Glomerular visceral epithelial cell (primary cell): ENCODE results near the gene RAD23A.
A peak's percentile ranks its signal among the peaks of the same experiment; 100 is the strongest.
"Not testable (repeated sequence)": the region's sequence is repeated elsewhere in the genome, so short reads cannot be mapped to it uniquely, and the experiment has no call there.

Source experiments
- DNase-seq: peaks from one replicate; pipeline ENCODE4 v3.0.0-alpha.2; 2016; ENCODE audit errors: extremely low spot score

The RAD23A gene

DNA sequence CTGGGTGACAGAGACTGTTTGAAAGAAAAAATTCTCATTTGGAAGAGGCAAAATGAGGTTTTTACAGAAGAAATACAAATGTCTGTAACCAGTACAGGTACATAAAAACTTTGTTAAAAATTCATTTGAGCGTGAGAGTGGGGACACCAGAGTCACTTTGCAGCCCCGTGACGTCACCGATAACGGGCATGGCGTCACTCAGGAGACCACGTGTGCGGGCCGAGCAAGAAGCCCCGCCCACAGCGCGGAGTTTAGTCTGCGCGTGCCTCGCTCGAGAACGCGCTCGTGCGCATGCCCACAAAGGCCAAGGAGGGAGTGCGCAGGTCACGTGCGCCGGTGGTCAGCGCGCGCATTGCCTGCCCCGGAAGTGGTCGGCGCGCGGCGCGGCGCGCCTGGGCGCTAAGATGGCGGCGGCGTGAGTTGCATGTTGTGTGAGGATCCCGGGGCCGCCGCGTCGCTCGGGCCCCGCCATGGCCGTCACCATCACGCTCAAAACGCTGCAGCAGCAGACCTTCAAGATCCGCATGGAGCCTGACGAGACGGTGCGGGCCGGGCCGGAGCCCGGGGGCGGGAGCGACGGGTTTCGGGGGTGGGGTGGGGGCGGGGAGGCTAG, at the start of gene RAD23A:
RAD23A (plus strand) TSS at position 384 of the 613 bp plus-strand sequence; CDS start at position 471, 87 bp downstream.
- peak; percentile 99 for DNase-seq

DNA sequence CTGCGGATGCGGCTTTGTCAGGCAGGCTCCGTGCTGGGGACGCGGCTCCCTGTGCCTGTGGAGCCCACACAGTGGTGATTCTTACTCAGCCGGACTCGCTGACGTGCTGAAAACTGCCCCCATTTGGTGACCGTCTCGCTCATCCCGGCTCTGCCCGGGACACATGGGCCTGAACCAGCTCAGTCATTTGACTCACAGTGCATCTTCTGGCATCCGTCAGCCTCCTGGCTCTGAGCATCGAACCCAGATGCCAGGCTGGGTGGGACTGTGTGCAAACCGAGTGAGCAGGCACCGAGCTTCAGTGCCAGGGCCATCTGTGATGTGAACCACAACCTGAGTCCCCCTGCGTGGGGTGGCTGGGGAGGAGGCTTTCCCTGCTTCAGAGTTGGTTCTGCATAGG, 49.2 kb upstream of the RAD23A start:
- DNase-seq = no peak

DNA sequence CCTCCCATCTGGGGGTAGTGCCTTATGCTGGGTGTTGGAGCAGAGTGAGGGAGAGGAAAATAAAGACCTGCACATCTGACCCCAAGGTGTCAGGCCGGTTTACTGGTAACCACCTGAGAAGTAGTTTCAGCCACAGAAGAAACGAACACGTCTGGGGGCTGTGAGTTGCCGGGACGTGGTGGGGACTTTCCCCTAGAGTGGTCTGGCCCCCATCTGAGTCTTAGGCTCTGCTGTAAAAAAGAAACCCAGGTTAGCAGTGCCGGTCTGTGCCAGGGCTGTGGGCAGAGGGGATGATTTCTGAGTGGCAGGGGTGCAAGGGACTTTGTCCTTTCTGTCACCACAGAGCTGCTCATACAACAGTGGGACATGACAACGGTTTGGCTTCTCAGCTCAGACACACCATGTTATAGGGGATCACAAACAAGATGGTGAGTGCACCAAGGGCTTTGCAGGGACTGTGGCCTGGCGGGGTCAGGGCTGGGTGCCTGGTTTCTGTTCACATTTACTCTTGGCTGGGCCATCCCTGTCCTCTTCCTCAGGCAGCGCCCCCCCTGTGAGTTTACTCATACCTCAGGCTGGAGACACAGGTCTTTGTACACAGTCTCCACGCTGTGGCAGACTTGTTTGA, 45.7 kb upstream of the RAD23A start:
- no peak for DNase-seq

DNA sequence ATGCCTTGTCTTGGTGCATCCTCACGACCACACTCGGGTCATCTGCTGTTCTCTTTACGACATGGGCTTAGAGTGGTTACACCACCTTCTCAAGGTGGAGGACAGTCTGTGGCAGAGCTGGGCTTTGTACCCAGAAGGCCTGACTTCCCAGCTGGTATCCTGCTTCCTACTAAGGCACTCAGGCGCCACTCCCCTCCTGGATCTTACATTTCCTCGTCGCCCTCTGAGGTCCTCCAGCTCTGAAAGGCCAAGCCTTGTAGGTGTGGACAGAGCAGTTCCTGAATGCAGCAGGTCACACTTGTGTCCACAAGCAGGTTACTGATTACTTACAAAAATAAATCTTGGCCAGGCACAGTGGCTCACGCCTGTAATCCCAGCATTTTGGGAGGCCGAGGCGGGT, 38.5 kb upstream of the RAD23A start:
- DNase-seq = no peak

DNA sequence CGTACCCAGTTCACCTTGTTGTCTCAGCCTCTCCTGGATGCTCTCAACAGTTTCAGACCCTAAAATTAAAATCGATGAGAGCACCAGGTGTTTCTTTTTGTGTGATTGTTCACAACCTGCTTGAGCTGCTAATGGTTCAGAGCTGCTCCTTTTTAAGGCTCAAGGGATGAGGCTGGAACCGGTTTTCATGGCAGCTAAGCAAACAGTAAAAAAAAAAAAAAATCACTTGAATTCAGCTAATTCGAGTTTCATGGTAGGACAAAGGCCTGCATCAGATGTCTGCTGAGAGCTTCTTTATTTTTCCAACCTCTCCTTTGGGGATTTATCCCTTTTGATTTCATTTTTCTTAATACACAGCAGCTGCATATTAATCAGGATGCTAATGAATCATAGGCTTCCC, 33.1 kb upstream of the RAD23A start:
- DNase-seq = no peak

DNA sequence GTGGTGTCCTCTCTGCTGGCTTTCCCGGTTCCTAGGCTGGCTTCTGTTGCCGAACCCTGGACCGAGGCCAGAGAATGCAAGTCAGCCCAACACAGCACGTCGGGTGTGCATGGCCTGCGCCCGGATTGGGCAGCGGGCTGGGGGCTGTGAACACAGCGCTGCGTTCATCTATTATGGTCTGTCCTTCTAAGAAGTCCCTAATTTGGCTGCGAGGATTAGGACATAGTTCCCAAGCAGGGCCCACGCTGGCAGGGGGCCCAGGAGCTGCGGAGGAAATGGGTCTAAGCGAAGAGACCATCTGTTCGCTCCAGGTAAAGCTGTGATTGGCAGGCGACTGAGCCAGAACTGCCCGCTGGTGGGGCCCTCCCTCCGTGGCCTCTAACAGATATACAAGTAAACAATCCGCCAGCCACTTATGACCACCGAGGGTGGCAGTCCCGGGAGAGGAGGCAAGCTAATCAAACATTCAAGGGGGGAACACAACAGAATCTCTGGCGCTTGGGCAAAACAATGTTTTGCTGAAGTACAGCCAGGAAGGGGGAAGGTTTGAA, 32.6 kb upstream of the RAD23A start:
- no peak for DNase-seq

DNA sequence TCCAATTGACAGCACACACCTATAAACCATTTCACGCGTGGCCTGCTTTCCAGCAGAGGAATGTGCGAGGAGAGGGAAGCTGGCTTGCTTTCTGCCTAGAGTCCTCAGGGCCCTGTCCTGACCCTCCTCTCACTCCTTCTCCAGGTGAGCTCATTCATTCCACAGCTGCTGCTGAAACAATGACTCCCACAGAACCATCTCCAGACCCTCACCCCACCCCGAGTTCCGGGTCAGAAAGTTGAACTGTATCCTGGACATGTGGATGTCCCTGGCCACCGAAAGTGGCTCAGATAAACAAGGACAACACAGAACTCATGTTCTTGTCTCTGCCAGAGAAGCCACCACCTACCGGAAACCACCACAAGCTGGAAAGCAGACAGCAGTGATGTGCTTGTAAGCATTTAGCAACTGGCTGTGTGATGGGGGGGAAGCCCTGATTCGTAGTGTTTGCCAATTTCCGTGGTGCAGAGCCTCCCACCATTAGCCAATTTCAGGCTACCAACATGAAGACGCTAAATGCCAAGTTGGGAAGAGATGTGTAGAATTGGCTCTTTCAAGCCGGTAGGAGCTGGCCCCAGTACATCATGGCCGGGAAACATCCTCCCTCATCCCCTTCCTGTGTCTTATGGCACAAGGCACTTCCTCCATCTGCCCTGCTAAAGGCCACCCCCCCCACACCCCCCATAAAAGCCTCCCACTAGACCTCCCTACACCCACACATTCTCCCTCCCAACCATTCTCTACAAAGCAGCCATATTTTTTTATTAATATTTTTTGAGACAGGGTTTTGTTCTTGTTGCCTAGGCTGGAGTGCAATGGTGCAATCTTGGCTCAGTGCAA, 31.6 kb upstream of the RAD23A start:
- no peak for DNase-seq

DNA sequence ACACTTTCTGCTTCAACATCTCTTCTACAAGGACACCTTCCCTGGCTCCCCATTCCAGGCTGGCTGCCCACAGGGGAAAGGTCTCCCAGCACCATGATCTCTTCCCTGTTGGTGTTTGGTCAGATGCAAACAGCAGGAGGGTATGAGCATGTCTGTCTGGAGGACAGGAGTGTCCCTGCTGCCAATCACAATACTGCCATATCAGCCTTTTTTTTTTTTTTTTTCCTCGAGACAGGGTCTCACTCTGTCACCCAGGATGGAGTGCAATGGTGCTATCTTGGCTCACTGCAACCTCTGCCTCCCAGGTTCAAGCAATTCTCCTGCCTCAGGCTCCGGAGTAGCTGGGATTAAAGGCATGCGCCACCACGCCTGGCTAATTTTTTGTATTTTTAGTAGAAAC, 29.8 kb upstream of the RAD23A start:
- not testable (repeated sequence) for DNase-seq

DNA sequence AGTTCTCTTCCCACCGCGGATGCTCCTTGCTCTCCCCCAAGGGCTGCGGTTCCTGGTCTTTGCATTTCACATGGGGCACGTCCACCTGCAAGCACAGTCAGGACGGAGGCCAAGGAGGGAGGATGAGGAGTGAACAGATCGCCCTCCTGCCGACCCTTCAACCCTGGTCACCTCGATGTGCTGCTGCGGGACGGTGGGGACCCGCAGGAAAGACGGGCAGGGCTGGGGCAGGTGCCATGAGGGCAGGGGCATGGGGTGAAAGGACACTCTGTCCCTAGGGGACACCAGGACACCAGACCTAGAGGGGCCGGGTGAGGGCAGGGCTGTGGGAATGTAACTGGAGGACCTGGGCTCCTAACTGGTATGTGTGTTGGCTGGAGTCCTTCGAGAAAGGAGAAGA, 27.4 kb upstream of the RAD23A start:
- DNase-seq = no peak

DNA sequence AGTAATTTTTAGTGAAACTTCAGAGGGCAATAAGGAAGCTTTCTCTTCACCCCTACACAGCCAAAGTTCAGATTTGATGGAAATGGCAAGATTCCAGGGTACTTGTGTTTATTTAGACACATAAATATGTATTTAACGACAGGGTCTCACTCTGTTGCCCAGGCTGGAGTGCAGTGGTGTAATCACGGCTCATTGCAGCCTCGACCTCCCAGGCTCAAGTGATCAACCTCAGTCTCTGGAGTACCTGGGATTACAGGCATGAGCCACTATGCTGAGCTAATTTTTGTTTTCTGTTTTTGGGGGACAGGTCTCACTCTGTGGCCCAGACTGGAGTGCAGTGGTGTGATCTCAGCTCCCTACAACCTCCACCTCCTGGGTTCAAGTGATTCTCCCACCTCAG, 24.6 kb upstream of the RAD23A start:
- no peak for DNase-seq

DNA sequence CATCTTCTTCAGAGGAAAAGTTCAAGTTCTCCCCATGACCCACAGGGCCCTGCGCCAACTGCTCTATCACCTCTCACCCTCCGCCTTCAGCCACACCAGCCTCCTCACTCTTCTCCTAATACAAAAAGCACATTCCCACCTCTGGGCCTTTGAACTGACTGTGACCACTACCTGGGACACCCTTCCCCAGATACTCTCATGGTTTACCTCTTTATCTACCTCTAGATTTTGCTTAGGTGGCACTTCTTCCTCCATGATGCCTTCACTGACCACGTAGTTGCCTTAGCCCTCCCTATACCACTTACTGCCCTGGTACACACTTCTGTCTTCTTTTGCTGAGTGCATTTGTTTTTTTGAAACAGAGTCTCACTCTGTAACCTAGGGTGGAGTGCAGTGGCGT, 22.7 kb upstream of the RAD23A start:
- DNase-seq = no peak

DNA sequence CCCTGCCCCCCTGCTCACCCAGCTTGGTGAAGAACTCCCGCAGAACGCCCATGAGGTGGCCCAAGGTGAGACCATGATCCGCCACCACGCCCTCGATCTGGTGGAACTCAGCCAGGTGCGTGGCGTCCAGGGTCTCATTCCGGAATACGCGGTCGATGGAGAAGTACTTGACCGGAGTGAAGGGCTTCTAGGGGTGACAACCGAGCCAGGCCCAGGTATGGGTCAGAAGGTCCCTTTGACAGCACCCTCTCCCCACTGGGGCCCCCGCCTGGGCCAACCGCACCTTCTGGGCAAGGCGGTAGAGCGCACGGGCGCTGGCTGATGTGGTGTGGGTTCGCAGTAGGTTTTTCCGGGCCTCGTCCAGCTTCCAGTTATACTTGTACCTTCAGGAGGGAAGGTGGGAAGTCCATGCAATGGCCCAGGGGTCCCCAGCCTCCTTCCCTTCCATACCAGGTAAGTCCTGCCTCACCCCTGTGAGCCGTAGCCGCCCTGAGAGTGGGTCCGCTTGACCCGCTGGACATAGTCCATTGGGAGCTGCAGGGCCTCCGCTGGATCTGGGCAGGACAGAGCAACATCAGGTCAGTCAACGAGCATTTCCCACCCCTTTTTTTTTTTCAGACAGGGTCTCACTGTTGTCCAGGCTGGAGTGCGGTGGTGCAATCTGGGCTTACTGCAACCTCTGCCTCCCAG, 20.9 kb upstream of the RAD23A start:
- DNase-seq = no peak

DNA sequence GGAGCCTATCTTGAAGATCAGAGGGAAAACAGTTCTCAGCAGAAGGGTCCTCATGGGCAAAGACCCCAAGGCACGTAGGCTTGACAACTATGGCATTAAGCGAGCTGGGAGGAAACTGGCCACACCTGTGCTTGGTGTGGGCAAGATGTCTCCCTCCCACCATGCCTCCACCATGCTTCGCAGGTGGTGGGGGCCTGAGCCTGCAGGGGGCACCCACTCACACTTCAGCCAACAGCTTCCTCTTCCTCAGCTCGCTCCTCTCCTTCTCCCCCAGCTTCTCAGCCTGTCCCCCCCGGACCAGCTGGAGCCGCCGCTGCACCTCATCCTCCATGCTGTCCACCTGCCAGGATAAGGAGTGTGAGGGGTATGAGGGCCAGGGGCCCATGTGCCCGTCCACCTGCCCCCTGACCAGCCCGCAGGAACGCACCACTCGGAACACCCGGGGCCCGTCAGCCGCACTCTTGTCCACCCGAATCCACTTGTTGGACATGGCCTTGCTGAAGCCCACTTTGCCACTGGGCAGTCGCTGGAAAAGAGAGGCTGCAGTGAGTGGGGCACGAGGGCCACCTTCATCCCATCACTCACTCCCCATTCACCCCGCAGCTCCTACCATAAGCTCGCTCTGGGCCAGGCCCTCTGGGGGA, 15.5 kb upstream of the RAD23A start:
- no peak for DNase-seq

DNA sequence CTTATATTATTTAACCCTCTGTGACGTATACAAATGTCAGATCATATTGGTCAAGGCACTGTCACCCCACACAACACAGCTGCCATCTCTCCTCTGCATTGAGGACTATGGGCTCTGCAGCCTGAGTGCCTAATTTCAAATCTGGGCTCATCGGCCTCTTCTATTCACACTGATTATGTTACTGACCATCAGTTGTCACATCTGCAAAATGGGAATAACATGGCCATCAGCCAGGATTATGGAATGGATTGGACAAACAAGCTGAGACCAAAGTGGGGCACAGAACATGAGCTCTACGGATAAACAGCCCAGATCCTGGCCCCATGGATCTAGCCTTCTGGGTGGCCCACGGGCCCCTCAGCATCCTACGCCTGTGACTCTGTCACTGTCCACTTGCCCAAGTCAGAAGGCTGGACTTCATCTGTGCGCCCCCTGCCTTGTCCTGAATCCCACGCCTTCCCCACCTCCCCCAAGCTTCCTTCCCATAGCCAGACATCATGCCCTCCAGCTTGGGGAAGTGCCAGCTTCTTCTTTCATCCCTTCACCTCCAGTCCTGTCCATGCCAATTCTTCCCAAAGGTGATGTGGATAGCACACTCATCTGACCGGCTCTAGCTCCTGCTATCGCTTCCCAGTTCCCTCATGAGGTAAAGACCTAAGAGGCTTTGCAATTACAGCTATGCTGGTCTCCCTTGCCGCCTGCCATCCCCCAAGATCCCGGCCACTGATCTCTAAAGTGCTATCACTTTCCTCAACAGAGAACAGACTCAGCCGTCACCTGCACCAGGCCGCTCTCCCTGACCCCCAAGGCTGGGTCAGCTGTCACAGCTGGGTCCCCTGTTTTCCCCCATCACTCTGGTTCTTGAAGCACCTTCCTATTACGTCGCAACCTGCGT, 13.0 kb upstream of the RAD23A start:
- DNase-seq = no peak

DNA sequence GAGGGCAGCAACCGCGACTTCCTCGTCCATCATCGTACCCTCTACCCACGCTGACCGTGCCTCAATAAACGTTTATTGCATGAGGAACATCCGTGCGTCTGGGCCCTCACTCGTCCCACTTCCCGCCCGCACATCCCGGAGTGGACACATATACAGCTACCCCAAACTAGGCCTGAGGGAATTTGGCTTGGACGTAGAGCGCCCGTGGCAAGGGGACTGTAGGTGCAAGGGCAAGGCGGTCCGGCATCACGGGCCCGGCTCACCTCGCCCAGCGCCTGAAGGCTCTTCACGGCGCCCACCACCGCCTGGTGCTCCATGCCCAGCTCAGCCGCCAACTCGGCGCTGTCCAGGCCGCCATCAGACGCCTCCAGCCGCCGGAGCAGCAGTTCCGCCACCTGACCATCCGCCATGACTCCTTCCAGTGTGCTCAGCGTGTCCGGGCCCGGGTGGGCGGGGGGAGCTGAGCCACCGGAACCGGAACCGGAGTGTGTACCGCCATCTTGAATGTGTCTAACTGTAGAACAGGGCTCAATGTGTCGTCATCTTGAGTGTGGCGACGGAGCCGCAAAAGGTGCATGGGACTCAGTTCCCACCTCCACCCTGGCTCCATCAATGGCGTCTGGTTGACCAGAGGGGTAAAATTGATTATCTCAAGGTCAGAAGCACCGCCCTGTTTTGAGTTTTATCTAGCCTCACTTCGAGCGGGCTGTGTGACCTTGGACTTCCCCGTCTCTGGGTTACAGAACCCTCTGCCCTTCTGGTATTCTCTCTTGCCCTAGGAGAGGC, 12.2 kb upstream of the RAD23A start, which contains the start of gene FARSA:
FARSA (minus strand) TSS at position 425 of the 786 bp plus-strand sequence; CDS start at position 410, 15 bp downstream.
- peak; percentile 91 for DNase-seq

DNA sequence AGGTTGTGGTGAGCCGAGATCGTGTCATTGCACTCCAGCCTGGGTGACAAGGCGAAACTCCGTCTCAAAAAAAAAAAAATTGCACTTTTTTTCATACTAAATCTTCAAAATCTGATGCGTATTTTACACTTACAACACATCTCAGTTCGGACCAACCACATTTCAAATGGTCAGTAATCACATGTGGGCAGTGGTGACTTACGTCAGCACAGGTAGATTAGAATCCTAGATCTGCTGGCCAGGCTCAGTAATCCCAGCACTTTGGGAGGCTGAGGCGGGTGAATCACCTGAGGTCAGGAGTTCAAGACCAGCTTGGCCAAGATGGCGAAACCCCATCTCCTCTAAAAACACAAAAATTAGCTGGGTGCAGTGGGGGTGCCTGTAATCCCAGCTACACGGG, 10.6 kb upstream of the RAD23A start:
- DNase-seq = no peak

DNA sequence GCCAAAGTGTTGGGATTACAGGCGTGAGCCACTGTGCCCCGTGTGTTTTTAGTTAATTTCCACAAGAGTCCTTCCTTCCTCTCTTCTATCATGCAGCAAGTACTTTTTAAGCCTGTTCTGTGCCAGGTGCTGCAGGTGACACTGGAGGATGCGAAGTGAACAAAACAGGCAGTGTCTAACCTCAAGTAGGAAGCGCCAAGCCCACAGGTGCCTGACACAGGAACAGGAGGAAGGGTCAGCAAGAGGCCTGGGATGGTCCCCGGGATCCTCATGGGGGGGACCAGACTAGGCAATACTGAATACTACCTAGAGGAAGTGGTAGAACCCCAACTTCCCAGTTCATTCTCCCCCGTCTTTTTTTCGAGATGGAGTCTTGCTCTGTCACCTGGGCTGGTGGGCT, 9.1 kb upstream of the RAD23A start:
- no peak for DNase-seq

DNA sequence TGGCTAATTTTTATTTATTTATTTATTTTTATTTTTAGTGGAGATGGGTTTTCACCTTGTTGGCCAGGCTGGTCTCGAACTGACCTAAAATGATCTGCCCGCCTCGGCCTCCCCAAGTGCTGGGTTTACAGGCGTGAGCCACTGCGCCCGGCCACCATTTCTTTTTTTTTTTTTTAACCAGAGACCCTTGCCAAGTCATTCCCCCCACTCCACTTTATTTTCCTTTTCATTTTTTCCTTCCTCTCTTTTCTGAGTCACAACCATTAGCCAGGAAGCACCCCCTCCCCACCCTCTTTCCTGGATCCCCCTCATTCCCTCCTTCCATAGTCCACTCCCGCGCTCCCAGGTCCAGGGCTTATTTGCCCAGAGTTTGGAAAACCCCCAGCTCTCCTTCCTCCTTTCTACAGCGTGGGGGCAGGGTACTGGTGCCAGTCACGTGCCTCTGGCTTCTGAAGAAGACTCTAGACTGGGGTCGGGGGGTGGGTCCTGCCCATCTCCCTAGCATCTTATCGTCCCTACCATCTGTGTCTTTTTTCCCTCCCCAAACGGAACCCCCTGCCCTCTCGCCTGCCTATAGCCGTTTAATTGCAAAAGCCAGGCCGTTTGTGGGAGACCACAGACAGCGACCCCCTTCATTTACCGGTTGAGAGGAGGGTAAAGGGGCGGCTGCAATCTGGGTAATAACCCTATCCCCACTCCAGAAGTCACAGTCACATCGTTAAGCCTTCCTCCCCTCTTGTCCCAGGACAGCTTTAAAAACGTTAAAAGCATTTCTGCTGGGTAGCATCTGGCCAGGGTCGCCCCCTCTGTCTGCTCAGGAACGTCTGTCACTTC, 8.4 kb upstream of the RAD23A start:
- DNase-seq = no peak
